Endothelial cell of umbilical vein (primary cell): ENCODE results near the gene CIBAR2. TPM values are rescaled to one million over a fixed set of nuclear protein-coding genes. Genes with fewer than 3 reads are reported as not detected.

Source experiments
- BruUV-seq: library from RNA; stranded (reverse); fragments of 400-500 nt; replicated peaks from 2 replicates; lab custom pipeline; 2021; lab: Mats Ljungman, UMichigan
- CTCF ChIA-PET: fragments of 300-600, 350-600 bp; sonication (Branson Sonifier 250); formaldehyde crosslinking; loops from one replicate; lab custom pipeline; 2021; ENCODE audit warnings: antibody characterized with exemption, inconsistent platforms; lab: Charles Lee
- POLR2A ChIA-PET: fragments of 300-600, 350-600 bp; sonication (Branson Sonifier 250); formaldehyde crosslinking; loops from one replicate; lab custom pipeline; 2021; ENCODE audit warnings: antibody characterized with exemption, inconsistent platforms; lab: Charles Lee
- DNase-seq: peaks from one replicate; pipeline ENCODE4 v3.0.0-alpha.2; 2011; ENCODE audit warnings: low read depth, low spot score
- FAIRE-seq: peaks from 2 replicates; lab custom pipeline; 2011; peaks lifted over from hg19 to GRCh38; lab: Jason Lieb, UNC
- H2AFZ ChIP-seq: 2 replicates; pipeline ENCODE4 v1.6.0; 2012; ENCODE audit warnings: low read depth, low read length, control low read depth, inconsistent platforms
- H3K27ac ChIP-seq: 2 replicates; pipeline ENCODE4 v1.5.1; 2011; ENCODE audit warnings: low read depth, mild to moderate bottlenecking, control low read depth, low read length, moderate library complexity; ENCODE audit not compliant: insufficient read depth
- H3K27me3 ChIP-seq, 2 experiments: 2 replicates each; pipeline versions ENCODE4 v1.6.0 to v1.6.1; 2011; ENCODE audit warnings: low read length in 2 of 2, mixed read lengths in 1 of 2; ENCODE audit not compliant: control insufficient read depth in 2 of 2, insufficient read depth in 2 of 2
- H3K36me3 ChIP-seq, 2 experiments: 2 replicates in 1 of 2; 3 replicates in 1 of 2; pipeline ENCODE4 v1.5.1; 2011; ENCODE audit warnings: low read length in 2 of 2, mild to moderate bottlenecking in 1 of 2, moderate library complexity in 1 of 2; ENCODE audit not compliant: control insufficient read depth in 2 of 2, insufficient read depth in 2 of 2; ENCODE audit errors: extremely low read depth in 1 of 2
- H3K4me1 ChIP-seq: 3 replicates; pipeline ENCODE4 v1.5.1; 2011; ENCODE audit warnings: mild to moderate bottlenecking, low read length; ENCODE audit not compliant: control insufficient read depth, insufficient read depth; ENCODE audit errors: extremely low read depth
- H3K4me2 ChIP-seq: 2 replicates; pipeline ENCODE4 v1.6.1; 2011; ENCODE audit warnings: low read length, control low read depth, mixed read lengths; ENCODE audit not compliant: insufficient read depth
- H3K4me3 ChIP-seq, 3 experiments: fragments of 200-600 bp in 1 of 3; sonication (generic), shearing (Covaris generic) in 1 of 3; replicated peaks in 1 of 3; 2 replicates each; pipeline ENCODE4 v1.5.1; 2011 to 2016; ENCODE audit warnings: control low read depth in 3 of 3, low read length in 3 of 3, mild to moderate bottlenecking in 2 of 3, inconsistent platforms in 1 of 3, low read depth in 1 of 3, moderate library complexity in 1 of 3; ENCODE audit not compliant: insufficient read depth in 1 of 3
- H3K79me2 ChIP-seq: 2 replicates; pipeline ENCODE4 v1.6.0; 2012; ENCODE audit warnings: low read length, inconsistent platforms; ENCODE audit not compliant: control insufficient read depth, insufficient read depth
- H3K9ac ChIP-seq: replicated peaks from 2 replicates; pipeline ENCODE3; 2011; ENCODE audit warnings: low read length, control low read depth; ENCODE audit not compliant: insufficient read depth; ENCODE audit errors: extremely low read depth
- H3K9me1 ChIP-seq: replicated peaks from 3 replicates; pipeline ENCODE4 v1.6.0; 2011; ENCODE audit warnings: mild to moderate bottlenecking, low read length; ENCODE audit not compliant: control insufficient read depth, insufficient read depth; ENCODE audit errors: extremely low read depth
- H3K9me3 ChIP-seq: replicated peaks from 2 replicates; pipeline ENCODE4 v1.5.1; 2012; ENCODE audit warnings: low read length, inconsistent platforms; ENCODE audit not compliant: control insufficient read depth, insufficient read depth
- H4K20me1 ChIP-seq: replicated peaks from 2 replicates; pipeline ENCODE3; 2011; ENCODE audit warnings: mild to moderate bottlenecking, low read length; ENCODE audit not compliant: control insufficient read depth, insufficient read depth; ENCODE audit errors: extremely low read depth
- EZH2 ChIP-seq: IDR thresholded peaks from 2 replicates; pipeline ENCODE4 v1.6.1; 2012; ENCODE audit warnings: borderline replicate concordance, low read depth, mild to moderate bottlenecking, moderate library complexity, low read length, inconsistent platforms; ENCODE audit not compliant: severe bottlenecking
- FOS ChIP-seq: IDR thresholded peaks from 2 replicates; pipeline ENCODE4 v1.6.1; 2011; ENCODE audit warnings: mild to moderate bottlenecking, low read length, moderate library complexity, borderline replicate concordance; ENCODE audit not compliant: insufficient read depth
- GATA2 ChIP-seq: IDR thresholded peaks from 2 replicates; pipeline ENCODE4 v1.7.0; 2011; ENCODE audit warnings: low read depth, mild to moderate bottlenecking, moderate library complexity, mixed read lengths, low read length; ENCODE audit not compliant: insufficient read length, insufficient read depth
- JUN ChIP-seq: IDR thresholded peaks from 2 replicates; pipeline ENCODE4 v1.6.1; 2011; ENCODE audit warnings: borderline replicate concordance, low read depth; ENCODE audit not compliant: insufficient read length, insufficient read depth
- MYC ChIP-seq: IDR thresholded peaks from one replicate; pipeline ENCODE4 v1.6.1; 2011; ENCODE audit warnings: mild to moderate bottlenecking, low read depth, low read length
- POLR2A ChIP-seq: IDR thresholded peaks from 2 replicates; pipeline ENCODE4 v1.6.1; 2012; ENCODE audit warnings: low read depth, mild to moderate bottlenecking, control low read depth, low read length
- POLR2AphosphoS5 ChIP-seq: IDR thresholded peaks from 2 replicates; pipeline ENCODE4 v1.6.1; 2012; ENCODE audit warnings: low read depth, mild to moderate bottlenecking, control low read depth, low read length, moderate library complexity; ENCODE audit not compliant: insufficient read depth
- dilution Hi-C: fragments of 300-500 bp; cut with MboI; formaldehyde crosslinking; loops from one replicate; pipeline ENCODE4 v1.15.0; 2019; ENCODE audit warnings: low sequenced_read_pairs; ENCODE audit not compliant: extremely low pct_ligation_motif_present
- intact Hi-C: fragments of 100-400 bp; cut with micrococcal nuclease; formaldehyde crosslinking; loops from one replicate; pipeline ENCODE4 v1.10.0; 2022
- polyA plus RNA-seq, 4 experiments: library from polyadenylated mRNA; depleted of rRNA in 3 of 4; stranded (reverse) in 3 of 4; unstranded in 1 of 4; fragments of >200 nt; gene quantifications; 2 replicates each; pipeline versions ENCODE4 v1.2.1 to v1.2.3, GENCODE V29; 2011 to 2012; ENCODE audit warnings: missing spikeins in 1 of 4
- total RNA-seq: library from RNA; stranded (reverse); gene quantifications from 2 replicates; pipeline ENCODE4 v1.2.3, GENCODE V29; 2021
- TF ChIP-seq, protein P1 (sequence below): IDR thresholded peaks from 2 replicates; pipeline ENCODE4 v1.6.1; 2011; ENCODE audit not compliant: insufficient read depth, insufficient read length
- TF ChIP-seq, protein P2 (sequence below), 2 donors: IDR thresholded peaks; 1 replicate in 1 of 2; 2 replicates in 1 of 2; pipeline ENCODE4 v1.5.1; 2011; ENCODE audit warnings: low read length in 2 of 2, mild to moderate bottlenecking in 2 of 2, moderate library complexity in 2 of 2, control low read depth in 1 of 2, inconsistent platforms in 1 of 2, low read depth in 1 of 2; ENCODE audit not compliant: insufficient read depth in 1 of 2; ENCODE audit errors: extremely low read depth in 1 of 2

CIBAR2 gene
- total and polyA plus RNA-seq, 2 donors (not counting 3 experiments of a cell fraction or from before 2014, with no cell fraction given) = 0.07 TPM; not detected in 1

DNA sequence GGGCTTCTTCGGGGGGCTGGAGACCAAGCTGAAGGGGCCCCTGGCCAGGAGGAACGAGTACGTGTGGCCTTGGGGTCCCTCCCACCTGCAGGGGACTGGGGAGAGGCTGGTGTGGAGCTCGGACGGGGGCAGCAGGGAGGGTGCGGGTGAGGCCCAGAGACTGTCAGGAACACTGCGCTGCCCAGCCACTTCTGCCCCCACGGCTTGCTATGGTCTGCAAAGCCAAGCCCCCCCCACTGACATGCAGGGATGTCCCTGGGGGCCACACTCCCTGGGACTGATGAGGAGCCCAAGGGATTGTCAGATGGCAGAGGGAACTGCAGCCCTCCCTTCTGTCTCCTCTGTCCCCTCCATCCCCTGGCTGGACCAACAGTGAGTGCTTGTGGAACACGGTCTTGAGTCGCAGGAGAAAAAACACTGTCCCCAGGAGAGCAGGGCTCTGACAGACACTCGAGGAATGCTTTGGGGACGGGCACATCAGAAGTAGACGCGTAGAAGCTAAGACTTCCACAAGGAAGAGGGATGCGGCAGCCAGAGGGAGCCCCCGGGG, 34.6 kb downstream of the CIBAR2 start:
- Histone ChIP-seq H3K4me2 (no peak overlapping the region), H3K9me3 (no peaks in the 10 kb centered on the region), H3K27ac (no peak overlapping the region), H3K27me3 (peaks cover 2 to 3% of the 10 kb centered on the region in 2 experiments), H3K4me1 (no peaks in the 10 kb centered on the region), H3K9me1 (no peaks in the 10 kb centered on the region), H2AFZ (no peak overlapping the region), H3K4me3 (no peak overlapping the region), H3K79me2 (no peaks in the 10 kb centered on the region), H3K9ac (no peak overlapping the region), H4K20me1 (no peaks in the 10 kb centered on the region), H3K36me3 (no peaks in the 10 kb centered on the region)
- BruUV-seq = no TSS peak
- ChIA-PET CTCF (interaction anchor here (1.8 kb wide), 1 partner anchor 9 kb away, joined by 6 read pairs; no protein-coding TSS in a partner anchor), POLR2A (interaction anchor here (0.6 kb wide), 1 partner anchor 9 kb away, joined by 3 read pairs; no protein-coding TSS in a partner anchor)
- TF ChIP-seq, protein P1, sequence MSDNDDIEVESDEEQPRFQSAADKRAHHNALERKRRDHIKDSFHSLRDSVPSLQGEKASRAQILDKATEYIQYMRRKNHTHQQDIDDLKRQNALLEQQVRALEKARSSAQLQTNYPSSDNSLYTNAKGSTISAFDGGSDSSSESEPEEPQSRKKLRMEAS = no peak
- no peak for TF ChIP-seq EZH2
- FAIRE-seq (no peak), DNase-seq (no peak)
- dilution Hi-C loops = no loop called here
- intact Hi-C loops = no loop called here

DNA sequence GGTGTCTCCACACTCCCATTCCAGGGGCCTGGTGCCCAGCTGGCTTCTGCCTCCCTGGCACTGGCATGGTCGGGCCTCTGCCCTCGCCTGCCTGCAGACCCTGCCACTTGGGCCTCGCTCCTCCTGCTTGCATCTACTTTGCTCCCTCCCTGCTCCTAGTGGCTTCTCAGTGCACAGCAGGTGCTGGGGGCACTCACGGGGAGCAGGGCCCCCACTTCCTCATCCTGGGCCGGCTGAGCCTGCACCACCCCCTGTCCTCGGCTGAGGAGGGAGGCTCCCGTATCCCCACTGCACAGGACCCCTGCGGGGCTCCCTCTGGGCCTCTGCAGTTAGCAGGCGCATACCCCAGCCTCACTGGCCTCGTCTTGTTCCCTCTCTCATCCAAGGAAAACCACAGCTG, 35.2 kb downstream of the CIBAR2 start:
- no peaks in the 10 kb centered on the region for H4K20me1 ChIP-seq
- no TSS peak for BruUV-seq
- H3K36me3 ChIP-seq = no peaks in the 10 kb centered on the region
- H3K27me3 ChIP-seq = peaks cover 0 to 2% of the 10 kb centered on the region in 2 experiments
- H3K9me3 ChIP-seq = no peaks in the 10 kb centered on the region
- no peak overlapping the region for H3K4me2 ChIP-seq
- FAIRE-seq (no peak), DNase-seq (no peak)
- ChIA-PET POLR2A (no interaction called here), CTCF (interaction anchor here (2.2 to 2.4 kb wide), 2 partner anchors 10 to 21 kb away, joined by 9 to 11 read pairs; no protein-coding TSS in a partner anchor)
- dilution Hi-C loops (no loop called here), intact Hi-C loops (no loop called here)
- H3K9ac ChIP-seq = no peak overlapping the region
- no peak overlapping the region for H3K4me3 ChIP-seq
- H3K27ac ChIP-seq = no peak overlapping the region
- H3K79me2 ChIP-seq = no peaks in the 10 kb centered on the region
- no peaks in the 10 kb centered on the region for H3K9me1 ChIP-seq
- TF ChIP-seq POLR2AphosphoS5 (no peak), EZH2 (no peak), POLR2A (no peak), JUN (no peak), MYC (no peak), GATA2 (no peak), FOS (no peak)
- TF ChIP-seq, protein P2, sequence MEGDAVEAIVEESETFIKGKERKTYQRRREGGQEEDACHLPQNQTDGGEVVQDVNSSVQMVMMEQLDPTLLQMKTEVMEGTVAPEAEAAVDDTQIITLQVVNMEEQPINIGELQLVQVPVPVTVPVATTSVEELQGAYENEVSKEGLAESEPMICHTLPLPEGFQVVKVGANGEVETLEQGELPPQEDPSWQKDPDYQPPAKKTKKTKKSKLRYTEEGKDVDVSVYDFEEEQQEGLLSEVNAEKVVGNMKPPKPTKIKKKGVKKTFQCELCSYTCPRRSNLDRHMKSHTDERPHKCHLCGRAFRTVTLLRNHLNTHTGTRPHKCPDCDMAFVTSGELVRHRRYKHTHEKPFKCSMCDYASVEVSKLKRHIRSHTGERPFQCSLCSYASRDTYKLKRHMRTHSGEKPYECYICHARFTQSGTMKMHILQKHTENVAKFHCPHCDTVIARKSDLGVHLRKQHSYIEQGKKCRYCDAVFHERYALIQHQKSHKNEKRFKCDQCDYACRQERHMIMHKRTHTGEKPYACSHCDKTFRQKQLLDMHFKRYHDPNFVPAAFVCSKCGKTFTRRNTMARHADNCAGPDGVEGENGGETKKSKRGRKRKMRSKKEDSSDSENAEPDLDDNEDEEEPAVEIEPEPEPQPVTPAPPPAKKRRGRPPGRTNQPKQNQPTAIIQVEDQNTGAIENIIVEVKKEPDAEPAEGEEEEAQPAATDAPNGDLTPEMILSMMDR (IDR thresholded peaks at IDR 0.05; ENCODE audit: extremely low read depth in 1 of 2, insufficient read depth in 1 of 2, low read depth in 1 of 2, low read length in 2 of 2) = no peak
- TF ChIP-seq, protein P1 = no peak
- no peak overlapping the region for H2AFZ ChIP-seq
- no peaks in the 10 kb centered on the region for H3K4me1 ChIP-seq
